ENCODE measurements around the gene TAS2R50. TPM values are rescaled to one million over a fixed set of nuclear protein-coding genes. Genes with fewer than 3 reads are reported as not detected.

Gene TAS2R50
- total and polyA plus RNA-seq, 2 donors (not counting 1 experiment from before 2014, with no cell fraction given) = 2.3 TPM; not detected in 1

- no peak overlapping the region for H3K4me2 ChIP-seq (ENCODE audit: extremely low read depth, insufficient read depth, low read length)
- H3K4me1 ChIP-seq (ENCODE audit: control insufficient read depth, extremely low read depth, insufficient read depth, low read length) = peaks cover 2% of the 10 kb centered on the region
- peak overlapping the region; percentile 5 for H3K27ac ChIP-seq (ENCODE audit: insufficient read depth, low read length)
- DNase-seq (ENCODE audit: low read depth in 2 of 2) = peak; percentile 52 to 62
- H3K36me3 ChIP-seq (ENCODE audit: control insufficient read depth, insufficient read depth, low read length) = no peaks in the 10 kb centered on the region
- H2AFZ ChIP-seq (ENCODE audit: low read length) = no peak overlapping the region
- H3K27me3 ChIP-seq (ENCODE audit: control insufficient read depth, insufficient read depth, low read length) = no peaks in the 10 kb centered on the region
- no peaks in the 10 kb centered on the region for H3K9me3 ChIP-seq (ENCODE audit: control insufficient read depth, insufficient read depth, low read depth, low read length)
- no peak overlapping the region for H3K9ac ChIP-seq (ENCODE audit: insufficient read depth, low read length)
- TF ChIP-seq CTCF (conservative IDR thresholded peaks at IDR 0.05 in 1 of 2, IDR thresholded peaks at IDR 0.05 in 1 of 2; ENCODE audit: low read depth in 1 of 2, low read length in 2 of 2) (no peak), EZH2 (IDR thresholded peaks at IDR 0.05; ENCODE audit: low read length, missing control alignments) (no peak)
- no peak overlapping the region for H3K4me3 ChIP-seq (replicated peaks in 1 of 4; ENCODE audit: control extremely low read depth in 1 of 4, insufficient read depth in 1 of 4, low read depth in 3 of 4, low read length in 4 of 4)
- no peaks in the 10 kb centered on the region for H3K79me2 ChIP-seq (ENCODE audit: control insufficient read depth, insufficient read depth, low read length)
- no peaks in the 10 kb centered on the region for H4K20me1 ChIP-seq (ENCODE audit: control insufficient read depth, extremely low read depth, insufficient read depth, low read length)
These were observed 19.3 kb downstream of the TAS2R50 start for GRCh38 chr12:10967409-10967808.

- no peaks in the 10 kb centered on the region for H3K36me3 ChIP-seq (ENCODE audit: control insufficient read depth, insufficient read depth, low read length)
- no peak for DNase-seq (ENCODE audit: low read depth in 2 of 2)
- H3K79me2 ChIP-seq (ENCODE audit: control insufficient read depth, insufficient read depth, low read length) = no peaks in the 10 kb centered on the region
- no peak overlapping the region for H3K4me2 ChIP-seq (ENCODE audit: extremely low read depth, insufficient read depth, low read length)
- H2AFZ ChIP-seq (ENCODE audit: low read length) = no peak overlapping the region
- no peaks in the 10 kb centered on the region for H4K20me1 ChIP-seq (ENCODE audit: control insufficient read depth, extremely low read depth, insufficient read depth, low read length)
- H3K4me1 ChIP-seq (ENCODE audit: control insufficient read depth, extremely low read depth, insufficient read depth, low read length) = peaks cover 2% of the 10 kb centered on the region
- TF ChIP-seq EZH2 (IDR thresholded peaks at IDR 0.05; ENCODE audit: low read length, missing control alignments) = no peak
- no peak for TF ChIP-seq CTCF (conservative IDR thresholded peaks at IDR 0.05 in 1 of 2, IDR thresholded peaks at IDR 0.05 in 1 of 2; ENCODE audit: low read depth in 1 of 2, low read length in 2 of 2)
- no peak overlapping the region for H3K4me3 ChIP-seq (replicated peaks in 1 of 4; ENCODE audit: control extremely low read depth in 1 of 4, insufficient read depth in 1 of 4, low read depth in 3 of 4, low read length in 4 of 4)
- no peak overlapping the region for H3K27ac ChIP-seq (ENCODE audit: insufficient read depth, low read length)
- H3K9me3 ChIP-seq (ENCODE audit: control insufficient read depth, insufficient read depth, low read depth, low read length) = no peaks in the 10 kb centered on the region
- H3K9ac ChIP-seq (ENCODE audit: insufficient read depth, low read length) = no peak overlapping the region
- no peaks in the 10 kb centered on the region for H3K27me3 ChIP-seq (ENCODE audit: control insufficient read depth, insufficient read depth, low read length)
These were observed 20.4 kb downstream of the TAS2R50 start for GRCh38 chr12:10966314-10966713.

- Histone ChIP-seq H3K4me2 (ENCODE audit: extremely low read depth, insufficient read depth, low read length) (no peak overlapping the region), H3K4me1 (ENCODE audit: control insufficient read depth, extremely low read depth, insufficient read depth, low read length) (peaks cover 2% of the 10 kb centered on the region), H3K27ac (ENCODE audit: insufficient read depth, low read length) (no peak overlapping the region), H3K27me3 (ENCODE audit: control insufficient read depth, insufficient read depth, low read length) (no peaks in the 10 kb centered on the region), H3K9ac (ENCODE audit: insufficient read depth, low read length) (no peak overlapping the region), H3K79me2 (ENCODE audit: control insufficient read depth, insufficient read depth, low read length) (no peaks in the 10 kb centered on the region), H2AFZ (ENCODE audit: low read length) (no peak overlapping the region), H3K4me3 (replicated peaks in 1 of 4; ENCODE audit: control extremely low read depth in 1 of 4, insufficient read depth in 1 of 4, low read depth in 3 of 4, low read length in 4 of 4) (no peak overlapping the region), H4K20me1 (ENCODE audit: control insufficient read depth, extremely low read depth, insufficient read depth, low read length) (no peaks in the 10 kb centered on the region), H3K36me3 (ENCODE audit: control insufficient read depth, insufficient read depth, low read length) (no peaks in the 10 kb centered on the region), H3K9me3 (ENCODE audit: control insufficient read depth, insufficient read depth, low read depth, low read length) (no peaks in the 10 kb centered on the region)
- TF ChIP-seq CTCF (conservative IDR thresholded peaks at IDR 0.05 in 1 of 2, IDR thresholded peaks at IDR 0.05 in 1 of 2; ENCODE audit: low read depth in 1 of 2, low read length in 2 of 2) (no peak), EZH2 (IDR thresholded peaks at IDR 0.05; ENCODE audit: low read length, missing control alignments) (no peak)
- no peak for DNase-seq (ENCODE audit: low read depth in 2 of 2)
These were observed 21.2 kb downstream of the TAS2R50 start for GRCh38 chr12:10965476-10965875.

Measured in fibroblast of lung (primary cell).